HG03066 (cell line): ENCODE data around the gene PPIP5K2.

Source experiments
- ATAC-seq: cut with Tn5 transposase; IDR thresholded peaks from one replicate; pipeline ENCODE4 v1.9.1; 2021; ENCODE audit warnings: low read depth; ENCODE audit not compliant: unreplicated experiment

The PPIP5K2 gene

DNA sequence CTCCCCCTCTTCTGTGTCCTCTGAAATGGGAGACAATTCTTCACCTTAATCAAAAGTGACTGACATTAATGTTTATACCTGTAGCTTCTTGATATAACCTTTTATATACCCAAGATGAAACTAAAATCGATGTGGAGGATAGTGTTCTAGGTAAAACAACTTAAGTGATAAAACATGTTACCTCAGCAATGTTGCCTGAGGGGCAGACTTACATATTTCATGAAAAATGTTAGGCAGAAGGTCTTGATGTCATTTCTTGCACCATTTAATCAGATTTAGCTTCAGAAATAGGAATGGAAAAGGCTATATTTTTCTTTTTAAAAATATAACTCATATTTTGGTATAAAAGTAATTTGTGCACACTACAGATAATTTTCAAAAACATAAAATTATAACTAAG, 115.8 kb downstream of the PPIP5K2 start:
- ATAC-seq: no peak

DNA sequence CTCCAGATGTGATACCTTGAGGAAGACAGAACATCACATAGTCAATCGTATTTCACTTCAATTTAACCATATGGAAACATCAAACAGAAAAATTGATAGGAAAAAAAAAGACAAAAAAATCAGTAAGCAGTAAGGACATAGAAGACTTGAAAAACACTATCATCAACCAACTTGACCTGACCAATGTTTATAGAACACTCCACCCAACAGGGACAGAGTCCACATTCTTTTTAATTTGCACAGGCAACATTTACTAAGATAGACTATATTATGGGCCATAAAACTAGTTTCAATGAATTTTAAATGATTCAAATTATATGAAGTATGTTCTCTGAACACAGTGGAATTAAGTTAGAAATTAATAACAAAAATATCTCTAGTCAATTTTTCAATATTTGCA, 117.7 kb downstream of the PPIP5K2 start:
- no peak for ATAC-seq

DNA sequence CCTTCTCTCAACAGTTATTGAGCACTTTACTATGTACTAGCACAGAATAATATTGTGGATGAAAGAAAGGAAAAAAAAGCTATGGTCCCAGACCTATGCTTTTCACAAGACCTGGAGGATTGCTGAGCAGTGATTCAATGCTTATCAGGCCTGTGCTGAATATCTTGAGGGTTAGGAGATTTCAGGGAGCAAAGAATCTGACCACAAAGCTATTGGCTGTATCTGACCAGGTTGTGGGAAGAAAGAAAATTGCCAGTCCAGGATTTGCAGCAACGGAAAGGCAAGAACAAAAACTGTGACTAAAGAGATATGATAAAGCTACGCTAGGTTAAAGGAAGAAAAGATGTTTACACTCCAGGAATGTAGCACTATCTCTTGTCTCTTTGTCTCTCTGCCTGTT, 123.6 kb downstream of the PPIP5K2 start:
- ATAC-seq: no peak

DNA sequence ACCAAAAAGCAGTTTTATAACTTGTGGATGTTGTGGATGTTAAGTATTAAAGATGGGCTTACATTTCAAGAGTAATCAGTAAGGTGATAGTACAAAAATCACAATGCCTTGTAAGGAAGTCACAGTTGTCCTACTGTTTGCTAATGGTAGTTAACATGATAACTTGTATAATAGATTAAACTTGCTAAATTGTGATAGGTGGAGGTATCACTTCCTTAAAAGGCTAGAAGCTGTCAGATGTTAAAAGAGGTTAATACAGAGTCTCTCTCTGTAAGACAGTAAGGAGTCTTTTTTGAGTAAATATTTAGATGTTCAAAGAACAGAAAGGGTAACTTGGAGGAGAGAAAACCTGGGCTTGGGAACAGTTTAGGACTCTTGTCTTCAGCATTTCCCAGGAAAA, 124.3 kb downstream of the PPIP5K2 start:
- ATAC-seq: no peak

DNA sequence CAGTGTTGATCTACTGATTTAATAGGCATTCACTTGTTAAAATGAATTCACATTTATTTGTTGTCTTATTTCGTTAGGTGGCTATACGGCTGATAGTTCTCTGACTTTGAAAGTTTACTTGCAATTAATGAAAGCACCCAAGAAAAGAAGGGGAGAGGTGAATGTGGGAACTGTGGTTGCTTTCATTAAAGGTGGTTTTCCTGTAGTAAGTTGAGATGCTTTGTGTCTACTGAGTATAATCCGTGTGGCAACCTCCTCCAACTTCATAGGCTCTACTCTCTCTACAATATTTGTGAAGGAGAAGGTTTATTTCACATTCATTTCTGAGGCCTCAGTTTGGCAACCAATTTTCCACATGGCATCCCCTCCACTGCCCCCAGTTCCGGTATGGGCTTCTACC, 125.7 kb downstream of the PPIP5K2 start:
- no peak for ATAC-seq

DNA sequence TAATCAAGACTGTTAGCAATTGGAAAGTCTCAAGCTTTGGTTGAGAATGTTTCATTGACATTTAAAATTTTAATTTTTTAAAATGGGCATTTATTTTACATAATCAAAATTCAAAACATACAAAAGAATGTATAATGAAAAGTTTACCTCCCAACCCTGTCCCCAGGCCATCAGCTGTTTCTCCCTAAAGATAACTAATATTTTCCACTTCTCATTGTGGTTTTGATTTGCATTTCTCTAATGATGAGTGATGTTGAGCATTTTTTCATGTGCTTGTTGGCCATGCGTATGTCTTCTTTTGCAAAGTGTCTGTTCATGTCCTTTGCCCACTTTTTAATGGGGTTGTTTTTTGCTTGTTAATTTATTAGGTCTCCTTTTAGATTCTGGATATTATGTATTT, 127.0 kb downstream of the PPIP5K2 start:
- no peak for ATAC-seq

- no peak for ATAC-seq
These were observed 129.0 kb downstream of the PPIP5K2 start for GRCh38 chr5:103249068-103249467.

DNA sequence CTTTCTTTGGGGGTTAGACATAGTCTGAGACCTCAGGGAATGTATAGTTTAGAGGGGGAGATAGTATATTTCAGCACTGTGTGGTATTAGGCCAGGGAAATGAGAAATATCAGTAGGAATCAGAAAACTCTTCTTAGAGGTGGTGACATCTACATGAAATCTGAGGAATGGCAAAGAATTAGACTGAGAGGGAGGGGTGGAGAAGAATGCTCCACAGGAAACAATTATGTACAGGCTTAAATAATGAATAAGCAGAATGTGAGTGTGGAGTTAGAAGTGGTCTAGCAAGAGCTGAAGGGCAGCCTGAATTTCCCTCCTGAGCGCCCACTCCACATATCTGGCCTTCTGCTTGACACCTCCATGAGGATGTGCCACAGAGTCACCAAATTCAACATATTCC, 134.8 kb downstream of the PPIP5K2 start:
- ATAC-seq: no peak

DNA sequence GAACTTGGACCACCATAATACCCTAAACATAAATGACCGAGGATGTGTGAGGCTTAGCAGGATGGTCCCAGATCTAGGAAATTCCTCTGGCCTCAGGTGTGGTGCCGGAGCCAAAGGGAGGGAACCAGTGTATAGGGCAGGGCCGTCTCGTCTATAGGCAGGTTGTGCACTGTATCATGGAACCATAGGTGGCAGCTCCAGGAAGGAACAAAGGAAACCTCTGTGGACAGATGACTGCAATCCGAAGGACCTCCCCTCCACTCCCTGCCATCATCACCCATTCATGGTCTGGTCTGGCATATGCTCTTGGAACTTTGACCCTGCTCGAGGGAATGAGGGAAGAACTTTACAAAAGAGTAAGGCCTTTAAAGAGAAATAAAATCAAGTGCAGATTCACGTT, 135.6 kb downstream of the PPIP5K2 start:
- ATAC-seq: no peak

GRCh38 chr5:103256178-103256577, 136.1 kb downstream of the PPIP5K2 start:
- no peak for ATAC-seq

GRCh38 chr5:103258368-103258956, 138.4 kb downstream of the PPIP5K2 start, which contains the start of gene MACIR:
MACIR (plus strand) TSS chr5:103258763; CDS start chr5:103275920, 17,157 bp downstream.
- peak; percentile 68 for ATAC-seq

DNA sequence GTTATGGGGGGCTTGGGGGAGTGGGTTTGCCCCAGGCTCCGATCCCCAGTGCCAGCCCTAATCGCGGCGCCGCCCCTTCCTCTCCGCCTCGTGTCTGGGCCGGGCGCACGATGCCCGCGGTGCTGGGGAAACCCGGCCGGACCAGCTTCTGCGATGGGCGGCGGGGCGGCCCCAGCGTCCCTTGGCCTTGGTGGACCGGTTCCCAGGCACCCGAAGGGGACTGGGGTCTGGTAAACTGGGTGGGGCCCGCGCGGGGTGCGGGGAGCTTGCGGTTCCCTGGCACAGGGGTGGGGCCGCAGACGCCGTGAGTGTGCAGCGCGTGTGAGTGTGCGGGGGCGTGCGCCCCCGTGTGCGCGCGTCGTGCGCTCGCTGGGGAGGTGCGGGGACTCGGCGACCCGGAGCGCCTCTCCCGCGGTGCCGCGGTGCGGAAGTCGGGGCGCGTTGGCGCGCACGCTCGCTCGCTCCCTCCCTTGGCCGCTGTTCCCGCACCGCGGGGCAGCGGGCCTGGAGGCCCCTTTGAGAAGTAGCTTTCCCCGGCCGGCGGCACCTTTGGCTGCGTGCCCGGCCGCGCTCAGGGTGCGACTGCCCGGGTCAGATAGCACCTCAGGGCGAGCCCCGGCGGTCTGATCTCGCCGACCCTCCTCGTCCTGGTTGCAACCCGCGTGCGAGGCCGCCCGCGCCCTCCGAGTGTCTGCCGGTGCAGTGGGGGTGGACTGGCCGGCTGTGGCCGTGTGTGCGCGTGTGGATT, 139.0 kb downstream of the PPIP5K2 start:
- ATAC-seq: peak; percentile 29

DNA sequence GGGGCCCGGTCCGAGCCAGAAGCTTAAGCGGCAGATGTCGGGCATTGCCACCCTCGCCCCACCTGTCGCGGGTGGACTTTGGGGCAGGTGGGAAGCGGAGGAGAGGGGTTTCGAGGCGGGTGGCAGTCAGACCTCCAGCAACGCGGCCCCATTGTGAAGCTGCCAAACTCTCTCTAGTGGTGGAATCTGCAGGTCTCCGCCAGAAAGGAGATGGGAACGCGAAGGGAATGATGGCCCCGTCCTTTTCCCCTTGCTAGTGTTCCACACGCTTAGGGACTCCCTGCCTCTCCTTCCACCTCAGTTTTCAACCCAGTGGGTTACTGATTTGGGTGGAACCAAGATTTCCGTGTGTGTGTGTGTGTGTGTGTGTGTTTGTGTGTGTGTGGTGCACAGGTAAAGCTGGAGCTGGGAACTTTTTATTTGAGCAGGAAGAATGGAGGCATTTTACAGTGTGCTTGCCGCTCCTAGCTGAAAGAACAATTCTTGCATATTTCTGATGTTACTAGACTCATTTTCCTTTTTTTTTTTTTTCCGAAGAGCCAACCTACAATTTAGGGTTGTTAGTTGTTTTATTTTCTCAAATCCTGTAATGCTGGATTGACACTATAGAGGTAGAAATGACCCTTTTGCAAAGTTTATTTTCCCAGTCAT, 139.7 kb downstream of the PPIP5K2 start:
- no peak for ATAC-seq

DNA sequence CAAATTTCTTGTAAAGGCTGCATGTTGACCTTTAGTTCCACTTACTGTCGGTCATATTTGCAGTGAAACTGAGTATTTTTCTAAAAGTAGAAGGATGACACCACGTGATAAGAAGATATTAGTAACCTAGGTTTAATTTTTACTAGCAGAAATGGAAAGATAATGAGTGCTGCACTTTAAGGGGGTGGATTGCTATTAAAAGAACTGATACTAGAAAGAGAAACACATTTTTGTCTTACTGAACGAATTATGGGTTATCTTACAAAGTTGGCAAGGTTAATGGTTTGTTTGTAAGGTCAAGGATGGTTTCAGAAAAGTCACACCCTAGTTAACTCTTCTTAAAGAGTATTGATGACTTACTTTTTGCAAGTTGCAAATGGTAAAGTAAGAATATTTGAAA, 140.8 kb downstream of the PPIP5K2 start:
- ATAC-seq: peak; percentile 36
